ENCODE measurements around the gene BMPER.

Gene BMPER

GRCh38 chr7:34067005-34067778 is 161.9 kb downstream of the BMPER start:
- peak; percentile 35 for DNase-seq

DNA sequence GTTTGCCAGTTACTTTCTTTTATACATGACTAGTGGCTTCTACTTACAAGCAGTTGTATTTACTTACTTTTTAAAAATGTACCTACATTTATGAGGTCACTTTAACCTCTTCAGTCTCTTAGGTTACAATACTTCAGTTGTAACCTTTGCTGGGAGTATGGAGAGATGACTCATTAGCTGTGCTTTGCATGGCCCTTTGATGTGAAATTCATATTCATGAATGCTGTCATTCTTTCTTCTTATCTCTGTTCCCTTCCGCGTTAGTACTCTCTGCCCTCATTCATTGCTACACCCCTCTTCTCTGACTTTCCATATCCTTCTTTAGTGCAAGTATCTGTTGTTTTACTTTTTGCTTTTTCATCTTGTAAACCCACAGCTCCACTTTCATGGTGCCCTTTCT is 164.3 kb downstream of the BMPER start:
- DNase-seq = no peak

DNA sequence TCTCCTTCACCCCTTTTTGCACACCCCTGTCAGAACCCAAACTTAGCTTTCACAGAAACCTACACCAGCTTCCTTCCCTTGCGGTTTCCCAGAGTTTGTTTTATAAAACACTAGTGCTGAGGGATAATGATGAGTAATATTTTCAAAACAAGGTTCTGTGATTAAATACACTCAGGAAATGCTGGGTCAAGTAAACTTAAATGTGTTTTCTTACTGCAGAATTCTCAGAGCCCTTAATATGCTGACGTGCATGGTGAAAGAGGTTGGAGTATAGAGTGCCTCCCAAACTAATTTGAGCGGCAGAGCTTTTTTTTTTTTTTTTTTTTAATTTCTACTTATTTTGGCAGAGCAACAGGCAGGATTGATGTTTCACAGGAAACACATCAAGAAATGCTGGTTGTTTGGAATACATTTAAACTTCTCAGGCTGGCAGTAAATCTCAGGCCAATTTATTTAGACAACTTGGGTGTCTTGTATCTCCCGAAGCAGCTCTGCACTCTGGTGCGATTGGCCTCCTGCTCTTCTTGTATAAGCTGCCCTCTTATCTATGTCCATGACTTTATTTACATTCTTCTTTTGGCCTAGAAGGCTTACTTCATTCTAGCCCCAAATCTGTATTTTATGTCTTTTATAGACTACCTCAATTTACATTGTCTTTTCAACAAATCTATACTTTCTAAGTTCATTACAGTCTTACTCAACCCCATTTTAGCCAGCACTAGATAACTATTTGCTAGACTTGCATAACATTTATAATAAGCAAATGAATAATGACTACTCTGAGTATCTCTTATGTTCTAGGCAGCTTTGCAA is 165.4 kb downstream of the BMPER start:
- no peak for DNase-seq

DNA sequence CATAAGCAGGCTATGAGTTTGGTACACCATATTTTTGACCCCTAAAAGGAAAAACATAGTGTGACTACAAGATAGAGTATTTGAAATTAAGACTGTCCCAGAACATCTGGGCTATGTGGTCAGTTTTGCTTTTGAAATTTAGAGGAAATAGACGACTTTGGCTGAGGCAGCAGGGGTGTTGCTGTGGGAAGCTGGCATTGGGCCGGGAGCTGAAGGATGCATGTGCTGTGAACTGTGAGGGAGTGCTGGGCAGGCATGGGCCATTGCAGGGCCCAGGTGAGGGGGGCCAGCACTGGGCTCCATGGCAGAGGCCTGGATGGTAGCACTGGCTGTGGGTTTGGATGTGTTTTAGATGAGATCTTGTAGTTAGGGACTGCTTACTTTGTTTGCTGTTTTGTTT is 168.3 kb downstream of the BMPER start:
- DNase-seq = no peak

- no peak for DNase-seq
Measured at GRCh38 chr7:34074421-34074820, 169.1 kb downstream of the BMPER start.

DNA sequence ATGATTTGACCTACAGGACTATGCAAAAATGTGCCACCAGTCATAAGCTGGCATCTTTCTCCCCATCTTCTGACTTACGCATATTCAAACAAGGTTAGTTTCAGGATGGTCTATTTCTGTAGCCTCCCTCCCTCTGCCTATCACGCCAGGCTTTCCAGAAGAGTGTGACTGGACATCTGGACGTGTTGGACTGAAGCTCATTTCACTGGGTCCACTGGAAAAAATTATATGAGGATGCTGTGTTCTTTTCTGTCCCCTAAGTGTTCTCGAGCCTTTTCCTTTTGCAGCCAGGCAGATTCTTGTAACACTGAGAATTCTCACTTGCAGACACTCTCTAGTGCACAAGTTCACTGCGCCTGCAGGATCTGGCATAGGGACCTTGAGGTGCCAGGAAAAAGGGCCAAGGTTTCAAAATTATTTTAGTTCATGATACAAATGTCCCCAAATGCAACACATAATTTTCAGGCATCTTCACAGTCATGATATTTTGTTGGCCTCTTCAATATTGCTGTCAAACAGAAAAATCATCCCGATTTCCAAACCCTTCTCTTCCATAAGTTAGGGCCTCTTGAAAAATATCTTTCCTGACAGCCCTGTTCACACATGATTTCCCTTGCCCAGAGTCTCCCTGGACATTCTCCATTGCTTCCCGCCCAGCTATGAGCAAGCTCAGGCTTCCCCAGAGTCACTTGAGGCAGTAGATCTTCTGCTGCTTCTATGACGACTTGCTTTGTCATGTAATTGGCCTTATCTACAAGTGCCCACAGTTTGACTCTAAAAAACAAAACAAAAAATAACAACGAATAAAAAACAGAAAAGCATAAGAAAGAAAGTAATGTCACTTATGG is 170.4 kb downstream of the BMPER start:
- no peak for DNase-seq

GRCh38 chr7:34077168-34077567 is 171.8 kb downstream of the BMPER start:
- no peak for DNase-seq

GRCh38 chr7:34078864-34079263 is 173.5 kb downstream of the BMPER start:
- DNase-seq = no peak

DNA sequence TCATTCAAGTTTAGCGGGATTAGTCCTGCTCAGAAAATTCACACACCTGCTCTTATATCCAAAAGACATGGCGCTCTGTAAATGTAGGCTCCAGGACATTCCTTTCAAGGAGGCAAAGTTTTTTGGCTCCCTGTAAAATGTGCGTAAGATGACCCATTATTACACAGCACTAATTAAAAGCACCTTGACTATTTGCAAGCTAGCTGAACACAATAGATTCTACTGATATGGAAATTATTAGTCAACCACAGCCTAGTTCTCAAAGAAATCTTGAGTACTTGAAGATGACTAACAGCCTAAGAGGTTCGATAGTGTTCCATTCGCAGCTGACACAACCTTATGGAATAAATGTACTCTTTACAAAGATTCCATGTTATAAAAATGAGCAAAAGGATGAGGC is 175.2 kb downstream of the BMPER start:
- no peak for DNase-seq

- no peak for DNase-seq
Measured at GRCh38 chr7:34081935-34082334, 176.6 kb downstream of the BMPER start.

- DNase-seq = no peak
Measured at GRCh38 chr7:34083440-34083839, 178.1 kb downstream of the BMPER start.

DNA sequence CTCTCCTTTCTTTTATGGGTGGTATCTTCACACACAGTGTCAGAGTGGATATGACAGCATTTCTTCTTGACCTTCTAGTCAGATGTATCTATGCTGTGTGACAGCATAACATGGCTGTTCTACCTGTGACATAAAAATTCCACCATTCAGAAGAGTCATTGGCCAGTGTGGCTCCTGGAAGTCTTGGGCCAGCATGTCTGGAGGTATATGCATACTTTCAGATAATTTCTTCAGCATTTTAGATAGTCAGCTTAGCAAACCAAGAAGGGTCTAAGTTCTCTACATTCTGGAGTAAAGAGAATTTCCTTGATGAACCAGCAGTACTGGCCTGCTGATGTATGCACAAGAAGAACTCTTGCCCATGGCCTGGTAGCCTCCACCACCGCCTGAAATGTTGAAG is 179.3 kb downstream of the BMPER start:
- DNase-seq = no peak

DNA sequence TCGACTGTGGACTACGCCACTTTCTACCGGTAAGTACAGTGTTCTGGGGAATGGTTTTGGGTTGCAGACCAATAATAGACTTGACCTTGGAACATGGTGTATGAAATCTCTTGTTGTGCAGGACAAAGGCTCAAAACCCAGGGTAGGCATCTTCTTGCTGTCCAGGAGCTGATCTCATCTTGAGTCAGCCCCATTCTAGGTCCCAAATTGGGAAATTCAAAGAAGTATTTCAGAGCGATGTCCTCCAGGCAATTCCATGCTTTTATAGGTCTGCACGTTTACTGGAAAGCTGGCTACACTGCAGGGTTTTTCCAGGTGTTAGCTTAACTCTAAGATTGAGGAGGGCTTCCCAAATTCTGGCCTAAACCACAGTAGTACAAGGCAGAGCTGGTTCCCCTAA is 180.7 kb downstream of the BMPER start:
- DNase-seq = no peak

- no peak for DNase-seq
Measured at GRCh38 chr7:34086981-34087380, 181.6 kb downstream of the BMPER start.

- no peak for DNase-seq
Measured at GRCh38 chr7:34087892-34088891, 182.9 kb downstream of the BMPER start.

DNA sequence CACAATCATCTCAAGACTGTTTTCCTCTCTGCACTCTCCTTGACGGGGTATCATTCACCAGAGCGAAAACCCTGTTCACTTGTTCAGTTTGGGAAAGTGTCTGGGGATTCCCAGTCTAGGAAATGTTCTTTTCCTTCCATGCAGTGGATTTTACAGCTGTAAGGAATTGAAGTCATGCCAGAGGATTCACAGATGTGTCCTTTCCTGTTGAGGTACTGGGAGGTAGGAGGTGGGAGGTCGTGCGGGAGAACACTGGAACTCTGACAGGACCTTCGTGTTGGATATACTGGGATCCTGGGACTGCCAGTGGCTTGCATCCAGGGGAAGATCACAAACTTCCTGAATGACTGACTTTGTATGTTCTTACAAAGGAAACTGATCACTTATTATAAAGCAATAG is 185.5 kb downstream of the BMPER start:
- no peak for DNase-seq

DNA sequence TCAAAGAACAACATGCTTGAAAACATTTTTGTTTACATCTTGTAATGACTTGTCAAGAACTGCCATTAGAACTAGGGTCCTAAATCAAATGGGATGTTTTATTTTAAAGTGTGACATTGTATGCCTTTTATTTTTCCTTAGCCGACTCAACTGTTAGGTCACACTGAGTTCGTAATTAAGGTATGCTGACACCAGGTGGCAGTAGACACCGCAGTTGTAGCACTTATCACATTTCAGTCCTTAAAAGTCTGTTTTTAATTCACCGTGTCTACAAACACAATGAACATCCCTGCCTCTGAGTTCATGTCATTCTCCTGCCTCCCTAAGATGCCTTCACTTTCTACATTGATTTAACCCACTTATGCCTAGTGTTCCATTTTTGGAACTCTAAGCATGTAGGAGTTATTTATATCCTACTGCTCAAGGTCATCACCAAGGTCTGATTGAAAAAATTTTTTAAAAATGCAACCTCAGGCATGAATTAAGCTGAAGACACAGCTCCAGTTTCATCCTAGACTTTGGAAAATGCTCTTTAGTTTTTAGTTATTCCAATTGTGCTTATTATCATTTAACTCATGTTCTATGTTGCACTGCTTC is 186.1 kb downstream of the BMPER start:
- no peak for DNase-seq

GRCh38 chr7:34093276-34093675 is 187.9 kb downstream of the BMPER start:
- no peak for DNase-seq

GRCh38 chr7:34096198-34096651 is 190.9 kb downstream of the BMPER start:
- DNase-seq = no peak

- no peak for DNase-seq
Measured at GRCh38 chr7:34096777-34097176, 191.4 kb downstream of the BMPER start.

DNA sequence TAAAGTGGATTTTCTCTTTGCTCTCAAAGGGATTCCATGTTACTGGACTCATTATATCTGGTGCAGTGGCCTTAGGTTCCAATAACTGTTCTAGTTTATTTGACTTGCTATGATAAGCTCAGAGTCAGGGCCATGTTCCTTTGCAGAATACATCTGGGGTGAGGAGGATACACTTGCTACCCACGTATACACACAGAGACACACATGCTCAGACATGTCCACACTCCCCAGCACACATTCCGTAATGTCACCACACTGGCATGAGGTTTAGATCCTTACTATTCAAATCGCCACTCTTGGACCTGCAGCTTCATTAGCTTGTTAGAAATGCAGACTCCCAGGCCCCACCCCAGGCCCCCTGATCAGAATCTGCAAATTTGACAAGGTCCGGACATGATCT is 195.3 kb downstream of the BMPER start:
- no peak for DNase-seq

- DNase-seq = no peak
Measured at GRCh38 chr7:34104115-34104514, 198.8 kb downstream of the BMPER start.
